NCI-H1092 treated with DMSO at 0.1 percent for 48 hours (cell line): Measurements from ENCODE around the gene CSRNP3.

Experiments used
- DNase-seq: peaks from one replicate; lab custom pipeline; 2025; lab: John Stamatoyannopoulos, UW

CSRNP3 gene

GRCh38 chr2:165544897-165545296 lies 75.4 kb downstream of the CSRNP3 start:
- no peak for DNase-seq

GRCh38 chr2:165547900-165548299 lies 78.4 kb downstream of the CSRNP3 start:
- DNase-seq = no peak

- no peak for DNase-seq
Measured at GRCh38 chr2:165549619-165550018, 80.1 kb downstream of the CSRNP3 start.

- no peak for DNase-seq
Measured at GRCh38 chr2:165558832-165559231, 89.3 kb downstream of the CSRNP3 start.

- DNase-seq = no peak
Measured at GRCh38 chr2:165560377-165560988, 91.0 kb downstream of the CSRNP3 start.

- DNase-seq = no peak
Measured at GRCh38 chr2:165561516-165561915, 92.0 kb downstream of the CSRNP3 start.

- no peak for DNase-seq
Measured at GRCh38 chr2:165562233-165562632, 92.7 kb downstream of the CSRNP3 start.

- peak; percentile 7 for DNase-seq
Measured at GRCh38 chr2:165563468-165564225, 94.1 kb downstream of the CSRNP3 start.

- DNase-seq = no peak
Measured at GRCh38 chr2:165566008-165566407, 96.5 kb downstream of the CSRNP3 start.

- peak; percentile 75 for DNase-seq
Measured at GRCh38 chr2:165567273-165567672, 97.8 kb downstream of the CSRNP3 start.

- DNase-seq = no peak
Measured at GRCh38 chr2:165568361-165568760, 98.9 kb downstream of the CSRNP3 start.

GRCh38 chr2:165571477-165571876 lies 102.0 kb downstream of the CSRNP3 start:
- DNase-seq = no peak

GRCh38 chr2:165572151-165572550 lies 102.7 kb downstream of the CSRNP3 start:
- peak; percentile 74 for DNase-seq

- DNase-seq = peak; percentile 89
Measured at GRCh38 chr2:165573534-165574461, 104.3 kb downstream of the CSRNP3 start.

GRCh38 chr2:165575044-165575615 lies 105.6 kb downstream of the CSRNP3 start:
- DNase-seq = no peak

- DNase-seq = no peak
Measured at GRCh38 chr2:165576409-165577154, 107.1 kb downstream of the CSRNP3 start.

- DNase-seq = no peak
Measured at GRCh38 chr2:165582409-165582808, 112.9 kb downstream of the CSRNP3 start.

GRCh38 chr2:165582863-165583506 lies 113.5 kb downstream of the CSRNP3 start:
- DNase-seq = no peak

GRCh38 chr2:165584126-165584654 lies 114.7 kb downstream of the CSRNP3 start:
- no peak for DNase-seq

GRCh38 chr2:165586019-165586418 lies 116.5 kb downstream of the CSRNP3 start:
- no peak for DNase-seq
